ENCODE data around the gene LSR.

The LSR gene

DNA sequence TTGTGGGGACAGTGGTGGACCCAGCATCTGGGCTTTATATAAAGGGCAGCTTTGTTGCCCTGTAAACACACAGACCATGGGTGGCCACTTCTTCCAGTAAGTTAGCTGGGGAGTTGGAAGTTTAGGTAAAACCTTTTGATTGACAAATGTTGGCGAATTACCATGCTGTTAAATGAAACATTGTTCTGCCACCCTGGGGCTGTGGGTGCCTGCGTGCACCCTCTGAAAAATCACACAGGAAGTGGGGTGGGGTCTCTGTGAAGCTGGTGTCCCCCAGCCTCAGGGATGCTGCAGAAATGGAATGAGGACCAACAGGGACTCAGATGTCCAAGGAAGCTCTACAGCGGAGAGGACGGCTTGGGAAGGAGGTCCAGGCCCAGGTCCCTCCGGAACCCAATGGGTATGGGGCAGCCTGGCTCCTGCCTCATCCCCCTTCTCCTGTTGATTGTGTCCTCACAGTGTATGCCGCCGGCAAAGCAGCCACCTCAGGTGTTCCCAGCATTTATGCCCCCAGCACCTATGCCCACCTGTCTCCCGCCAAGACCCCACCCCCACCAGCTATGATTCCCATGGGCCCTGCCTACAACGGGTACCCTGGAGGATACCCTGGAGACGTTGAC lies 17.2 kb downstream of the LSR start:
- in situ Hi-C loops (cut with HindIII; ENCODE audit: low sequenced_read_pairs): no loop called here

DNA sequence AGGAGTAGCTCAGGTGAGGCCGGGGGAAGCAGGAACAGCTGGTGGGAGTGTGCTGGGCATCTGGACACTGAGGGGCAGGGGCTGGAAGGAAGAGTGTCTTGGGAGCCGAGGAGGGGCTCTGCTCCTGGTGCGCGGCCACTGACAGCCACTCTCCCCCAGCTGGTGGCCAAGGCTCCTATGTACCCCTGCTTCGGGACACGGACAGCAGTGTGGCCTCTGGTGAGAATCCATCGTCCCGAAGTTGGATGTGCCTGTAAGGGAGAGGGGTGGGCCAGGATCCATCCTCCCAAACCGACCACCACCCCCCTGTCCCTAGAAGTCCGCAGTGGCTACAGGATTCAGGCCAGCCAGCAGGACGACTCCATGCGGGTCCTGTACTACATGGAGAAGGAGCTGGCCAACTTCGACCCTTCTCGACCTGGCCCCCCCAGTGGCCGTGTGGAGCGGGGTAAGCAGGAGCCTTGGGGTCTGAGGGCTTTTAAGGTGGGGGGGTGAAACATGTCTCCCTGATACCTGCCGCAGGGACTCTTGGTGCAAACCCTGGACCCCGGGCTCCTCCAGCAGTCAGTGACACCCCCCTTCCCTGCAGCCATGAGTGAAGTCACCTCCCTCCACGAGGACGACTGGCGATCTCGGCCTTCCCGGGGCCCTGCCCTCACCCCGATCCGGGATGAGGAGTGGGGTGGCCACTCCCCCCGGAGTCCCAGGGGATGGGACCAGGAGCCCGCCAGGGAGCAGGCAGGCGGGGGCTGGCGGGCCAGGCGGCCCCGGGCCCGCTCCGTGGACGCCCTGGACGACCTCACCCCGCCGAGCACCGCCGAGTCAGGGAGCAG lies 17.9 kb downstream of the LSR start:
- in situ Hi-C loops (cut with HindIII; ENCODE audit: low sequenced_read_pairs): no loop called here

DNA sequence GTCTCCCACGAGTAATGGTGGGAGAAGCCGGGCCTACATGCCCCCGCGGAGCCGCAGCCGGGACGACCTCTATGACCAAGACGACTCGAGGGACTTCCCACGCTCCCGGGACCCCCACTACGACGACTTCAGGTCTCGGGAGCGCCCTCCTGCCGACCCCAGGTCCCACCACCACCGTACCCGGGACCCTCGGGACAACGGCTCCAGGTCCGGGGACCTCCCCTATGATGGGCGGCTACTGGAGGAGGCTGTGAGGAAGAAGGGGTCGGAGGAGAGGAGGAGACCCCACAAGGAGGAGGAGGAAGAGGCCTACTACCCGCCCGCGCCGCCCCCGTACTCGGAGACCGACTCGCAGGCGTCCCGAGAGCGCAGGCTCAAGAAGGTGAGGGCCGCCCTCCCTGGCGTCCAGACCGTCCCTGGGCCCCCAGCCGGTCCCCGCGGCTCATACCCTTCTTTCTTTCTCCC lies 18.6 kb downstream of the LSR start:
- in situ Hi-C loops (cut with HindIII; ENCODE audit: low sequenced_read_pairs): no loop called here

DNA sequence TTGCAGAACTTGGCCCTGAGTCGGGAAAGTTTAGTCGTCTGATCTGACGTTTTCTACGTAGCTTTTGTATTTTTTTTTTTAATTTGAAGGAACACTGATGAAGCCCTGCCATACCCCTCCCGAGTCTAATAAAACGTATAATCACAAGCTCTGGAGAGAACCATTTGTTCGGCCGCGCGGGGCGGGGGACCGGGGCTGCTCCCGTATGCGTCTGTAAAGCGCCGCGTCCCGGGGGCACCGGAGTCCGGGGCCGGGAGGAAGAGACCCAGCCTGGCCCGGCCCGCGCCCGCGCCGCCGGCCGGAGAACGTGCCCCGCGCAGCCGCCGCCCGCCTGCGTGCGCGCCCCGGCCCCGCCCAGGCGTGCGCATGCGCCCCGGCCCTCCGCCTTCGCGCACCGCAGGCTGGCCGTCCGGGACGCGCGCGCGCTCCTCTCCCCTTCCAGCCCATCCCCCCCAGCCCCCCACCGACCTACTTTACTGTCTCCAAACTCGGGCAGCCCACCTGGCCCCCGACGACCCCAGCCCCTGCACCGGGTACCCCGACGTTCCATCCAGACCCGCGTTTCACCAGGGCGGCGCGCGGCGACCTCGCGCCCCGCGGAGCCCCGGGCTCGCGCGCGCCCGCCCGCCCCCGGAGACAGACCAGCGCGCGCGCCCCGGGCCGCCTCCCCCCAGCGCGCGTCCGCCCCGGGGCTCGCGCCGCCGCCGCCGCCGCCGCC lies 19.2 kb downstream of the LSR start:
- in situ Hi-C loops (cut with HindIII; ENCODE audit: low sequenced_read_pairs): no loop called here

DNA sequence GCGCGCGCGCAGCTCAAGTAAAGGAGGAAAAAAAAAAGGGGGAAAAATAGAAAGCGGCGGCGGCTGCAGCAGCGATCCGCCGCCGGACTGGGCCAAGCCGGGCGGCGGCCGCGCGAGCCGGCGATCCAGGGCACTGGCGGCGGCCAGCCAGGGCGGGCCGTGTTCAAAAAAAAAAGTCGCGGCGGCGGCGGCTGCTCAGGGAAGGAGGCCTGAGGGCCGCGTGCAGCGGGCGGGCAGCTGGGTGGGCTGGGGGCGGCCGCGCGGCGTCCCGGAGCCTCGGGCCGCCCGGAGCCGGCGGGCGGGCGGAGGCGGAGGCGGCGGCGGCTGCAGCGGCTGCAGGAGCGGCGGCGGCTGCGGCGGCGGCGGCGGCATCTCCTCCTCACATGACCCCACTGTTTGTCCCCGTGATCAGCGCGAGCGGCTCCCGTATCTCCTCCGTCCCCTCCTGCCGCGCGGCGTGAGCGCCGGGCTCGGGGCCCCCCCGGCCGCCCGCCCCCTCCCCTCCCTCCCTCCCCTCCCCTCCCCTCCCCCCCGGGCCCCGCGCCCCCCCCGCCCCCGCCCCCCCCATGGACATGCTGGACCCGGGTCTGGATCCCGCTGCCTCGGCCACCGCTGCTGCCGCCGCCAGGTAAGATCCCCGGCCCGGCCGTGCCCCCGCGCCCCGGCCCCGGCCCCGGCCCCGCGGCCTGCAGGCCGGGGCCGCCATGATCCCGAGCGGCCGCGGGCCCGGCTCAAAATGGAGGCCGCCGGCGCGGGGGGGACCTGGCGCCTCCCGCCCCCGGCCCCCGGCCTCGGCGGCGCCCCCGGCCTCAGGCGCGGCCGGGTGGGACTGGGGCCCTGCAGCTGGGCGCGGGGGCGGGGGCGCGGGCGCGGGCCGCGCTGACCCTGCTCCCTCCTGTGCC lies 20.0 kb downstream of the LSR start, which contains the start of gene USF2:
Gene USF2 (plus strand): TSS at position 427 of the 902 bp plus-strand sequence. CDS start 140 bp downstream, at position 567.
- in situ Hi-C loops (cut with HindIII; ENCODE audit: low sequenced_read_pairs): no loop called here

DNA sequence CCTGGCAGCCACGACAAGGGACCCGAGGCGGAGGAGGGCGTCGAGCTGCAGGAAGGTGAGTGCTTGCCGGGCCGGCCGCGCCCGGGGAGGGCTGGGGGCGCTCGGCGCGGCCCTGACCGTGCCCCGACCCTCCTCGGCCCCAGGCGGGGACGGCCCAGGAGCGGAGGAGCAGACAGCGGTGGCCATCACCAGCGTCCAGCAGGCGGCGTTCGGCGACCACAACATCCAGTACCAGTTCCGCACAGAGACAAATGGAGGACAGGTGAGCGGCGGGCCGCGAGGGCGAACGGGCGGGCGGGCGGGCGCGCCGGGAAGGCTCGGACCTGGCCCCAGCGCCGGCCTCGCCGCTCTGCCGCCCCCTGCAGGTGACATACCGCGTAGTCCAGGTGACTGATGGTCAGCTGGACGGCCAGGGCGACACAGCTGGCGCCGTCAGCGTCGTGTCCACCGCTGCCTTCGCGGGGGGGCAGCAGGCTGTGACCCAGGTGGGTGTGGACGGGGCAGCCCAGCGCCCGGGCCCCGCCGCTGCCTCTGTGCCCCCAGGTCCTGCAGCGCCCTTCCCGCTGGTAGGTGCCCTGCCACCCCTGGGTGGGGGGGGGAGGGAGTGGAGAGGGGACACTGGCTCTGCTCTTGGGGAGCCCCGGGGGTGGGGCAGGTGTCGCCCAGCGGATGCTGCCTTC lies 20.8 kb downstream of the LSR start:
- in situ Hi-C loops (cut with HindIII; ENCODE audit: low sequenced_read_pairs): no loop called here

DNA sequence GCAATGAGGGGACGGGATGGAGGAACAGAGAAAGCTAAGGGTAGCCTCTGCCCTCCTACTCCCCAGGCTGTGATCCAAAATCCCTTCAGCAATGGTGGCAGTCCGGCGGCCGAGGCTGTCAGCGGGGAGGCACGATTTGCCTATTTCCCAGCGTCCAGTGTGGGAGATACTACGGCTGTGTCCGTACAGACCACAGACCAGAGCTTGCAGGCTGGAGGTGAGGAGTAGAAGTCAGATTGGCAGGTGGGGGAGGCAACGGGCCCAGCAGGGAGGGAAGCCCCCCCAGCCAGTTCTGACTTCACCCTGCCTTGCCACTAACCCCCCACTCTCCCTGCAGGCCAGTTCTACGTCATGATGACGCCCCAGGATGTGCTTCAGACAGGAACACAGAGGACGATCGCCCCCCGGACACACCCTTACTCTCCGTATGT lies 21.6 kb downstream of the LSR start:
- in situ Hi-C loops (cut with HindIII; ENCODE audit: low sequenced_read_pairs): no loop called here

DNA sequence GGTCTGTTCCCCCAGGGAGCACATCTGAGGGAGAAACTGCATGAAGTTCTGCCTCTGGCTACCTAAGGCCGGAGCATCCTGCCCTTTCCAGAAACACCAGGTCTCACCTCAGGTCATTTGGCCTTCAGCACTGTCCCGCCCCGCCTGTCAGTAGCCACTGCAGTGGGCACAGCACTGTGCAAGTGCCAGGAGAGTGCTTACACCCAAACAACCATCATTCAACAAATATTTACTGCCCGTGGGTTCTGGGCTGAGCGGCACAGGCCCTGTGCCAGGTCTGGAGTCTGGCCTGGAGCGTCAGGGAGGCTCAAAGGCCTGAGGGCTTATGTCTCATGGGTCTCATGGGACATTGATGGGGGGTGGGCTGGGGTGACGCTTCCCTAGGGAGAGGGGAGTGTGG lies 22.7 kb downstream of the LSR start:
- in situ Hi-C loops (cut with HindIII; ENCODE audit: low sequenced_read_pairs): no loop called here

DNA sequence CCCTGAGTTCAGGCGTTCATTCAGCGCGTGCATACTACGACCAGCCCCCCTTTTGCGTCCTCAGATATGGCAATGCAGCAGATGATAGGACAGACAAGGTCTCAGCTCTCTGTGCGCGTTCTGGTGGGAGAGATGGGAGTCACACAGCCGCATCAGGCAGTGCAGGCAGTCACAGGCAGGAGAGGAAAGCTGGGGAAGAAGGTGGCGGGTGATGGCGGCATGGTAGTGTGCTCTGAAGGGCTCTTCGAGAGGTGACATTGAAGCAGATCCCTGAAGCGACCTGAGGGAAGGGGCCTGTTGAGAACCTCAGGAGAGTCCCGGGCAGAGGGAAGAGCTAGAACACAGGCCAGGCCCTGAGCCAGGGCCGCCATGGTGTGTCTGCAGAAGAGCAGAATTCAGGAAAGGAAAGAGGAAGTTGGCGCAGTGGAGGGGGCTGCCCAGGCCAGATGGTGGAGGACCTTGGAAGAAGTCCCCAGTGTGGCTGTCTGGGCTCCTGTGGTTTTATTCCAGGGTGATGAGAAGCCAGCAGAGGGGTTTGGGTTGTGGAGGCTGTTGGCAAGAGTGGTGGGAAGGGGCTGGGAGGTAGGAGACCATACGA lies 23.4 kb downstream of the LSR start:
- in situ Hi-C loops (cut with HindIII; ENCODE audit: low sequenced_read_pairs): no loop called here

DNA sequence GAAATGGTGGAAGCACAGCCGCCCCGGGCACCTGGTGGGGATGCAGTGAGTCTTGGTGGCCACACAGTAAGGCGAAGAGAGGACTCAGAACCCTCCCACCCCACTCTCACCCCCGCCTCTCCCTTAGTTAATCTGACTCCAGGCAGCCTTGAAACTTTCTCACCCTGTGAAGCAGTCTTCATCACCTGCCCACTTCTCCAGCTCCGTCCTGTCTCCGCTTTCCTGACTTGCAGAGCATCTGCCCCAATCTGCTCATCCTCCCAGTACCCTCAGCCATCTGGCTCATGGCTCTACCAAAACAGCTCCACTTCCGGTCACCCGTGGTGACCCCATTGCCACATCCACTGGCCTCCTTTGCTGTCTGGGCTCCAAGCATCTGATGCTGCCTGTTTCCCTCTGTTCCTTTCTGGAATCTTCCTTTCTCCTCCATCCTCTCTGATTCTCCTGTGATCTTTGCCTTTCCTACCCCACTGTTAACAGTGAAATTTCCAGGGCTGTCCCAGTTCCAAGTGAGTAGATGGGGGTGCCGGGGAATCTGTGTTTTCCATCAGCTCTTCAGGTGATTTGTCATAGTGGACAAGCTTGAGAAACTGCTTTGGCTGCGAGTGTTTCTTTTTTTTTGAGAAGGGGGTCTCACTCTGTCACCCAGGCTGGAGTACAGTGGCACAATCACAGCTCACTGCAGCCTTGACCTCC lies 24.3 kb downstream of the LSR start:
- in situ Hi-C loops (cut with HindIII; ENCODE audit: low sequenced_read_pairs): no loop called here

DNA sequence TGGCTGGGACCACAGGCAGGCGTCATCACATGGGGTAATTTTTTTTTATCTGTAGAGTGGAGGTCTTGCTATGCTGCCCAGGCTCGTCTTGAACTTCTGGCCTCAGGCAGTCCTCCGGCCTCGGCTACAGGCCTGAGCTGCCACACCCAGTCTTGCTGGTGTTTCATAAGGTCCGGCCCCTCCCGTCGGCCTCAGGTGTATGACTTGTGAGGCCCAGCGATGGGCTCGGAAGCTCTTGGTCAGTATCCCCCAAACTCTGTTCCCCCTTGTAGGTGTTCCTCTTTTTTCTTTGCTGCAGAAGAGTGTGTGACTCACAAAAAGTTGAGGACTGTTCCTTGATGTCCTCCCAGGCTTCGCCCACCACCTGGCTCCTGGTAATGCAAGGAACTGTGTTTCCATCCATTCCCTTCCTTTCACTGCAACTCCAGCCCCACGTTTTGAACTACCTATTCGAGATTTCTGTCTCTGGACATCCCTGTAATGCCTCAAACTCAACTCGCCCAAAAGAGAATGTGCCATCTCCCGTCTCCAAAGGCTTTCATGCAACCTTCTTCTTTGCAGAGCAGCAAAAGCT lies 25.0 kb downstream of the LSR start:
- in situ Hi-C loops (cut with HindIII; ENCODE audit: low sequenced_read_pairs): no loop called here

DNA sequence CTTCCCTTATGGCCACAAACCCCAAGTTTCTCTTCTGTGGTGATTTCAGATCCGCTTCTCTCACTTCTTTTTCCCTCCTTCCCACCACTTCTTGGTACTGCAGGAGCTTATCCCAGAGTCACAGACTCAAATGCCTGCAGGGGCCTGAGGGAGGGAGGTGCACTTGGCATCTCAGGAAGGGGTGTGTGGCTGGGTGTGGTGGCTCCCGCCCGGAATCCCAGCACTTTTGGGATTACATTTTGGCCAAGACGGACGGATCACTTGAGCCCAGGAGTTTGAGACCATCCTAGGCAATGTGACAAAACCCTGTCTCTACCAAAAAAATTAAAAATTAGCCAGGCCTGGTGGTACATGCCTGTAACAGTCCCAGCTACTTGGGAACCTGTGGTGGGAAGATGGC lies 25.5 kb downstream of the LSR start:
- in situ Hi-C loops (cut with HindIII; ENCODE audit: low sequenced_read_pairs): no loop called here

DNA sequence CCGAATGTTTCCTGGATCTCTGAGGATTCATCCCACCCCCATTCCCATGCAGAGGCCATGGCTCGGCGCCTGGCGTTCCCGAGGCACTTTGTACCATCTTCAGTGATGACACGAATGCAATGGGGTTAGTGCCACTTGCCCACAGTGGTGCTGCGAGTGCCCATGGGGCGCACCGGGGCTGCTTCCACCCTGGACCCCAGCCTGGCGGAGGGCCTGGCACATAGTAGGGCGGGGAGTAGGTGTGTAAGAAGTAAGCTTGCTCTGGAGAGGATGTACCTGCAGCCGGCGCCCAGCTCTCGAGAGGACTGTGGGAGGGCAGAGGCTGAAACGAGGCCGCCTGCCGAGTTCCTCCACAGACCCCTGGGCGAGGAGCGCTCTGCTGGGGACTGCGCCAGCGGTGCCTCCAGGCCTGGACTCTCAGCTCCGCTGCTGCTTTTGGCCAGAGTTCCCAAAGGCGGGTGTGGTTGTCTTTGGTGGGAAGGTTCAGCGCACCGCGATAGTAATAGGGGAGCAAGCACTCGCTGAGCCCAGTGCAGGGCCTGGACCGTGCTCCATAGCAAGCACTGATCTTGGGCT lies 28.0 kb downstream of the LSR start:
- in situ Hi-C loops (cut with HindIII; ENCODE audit: low sequenced_read_pairs): loop anchor here (25.0 kb wide), 1 partner anchor 161 kb away; the partner anchor contains the start of gene FFAR2

DNA sequence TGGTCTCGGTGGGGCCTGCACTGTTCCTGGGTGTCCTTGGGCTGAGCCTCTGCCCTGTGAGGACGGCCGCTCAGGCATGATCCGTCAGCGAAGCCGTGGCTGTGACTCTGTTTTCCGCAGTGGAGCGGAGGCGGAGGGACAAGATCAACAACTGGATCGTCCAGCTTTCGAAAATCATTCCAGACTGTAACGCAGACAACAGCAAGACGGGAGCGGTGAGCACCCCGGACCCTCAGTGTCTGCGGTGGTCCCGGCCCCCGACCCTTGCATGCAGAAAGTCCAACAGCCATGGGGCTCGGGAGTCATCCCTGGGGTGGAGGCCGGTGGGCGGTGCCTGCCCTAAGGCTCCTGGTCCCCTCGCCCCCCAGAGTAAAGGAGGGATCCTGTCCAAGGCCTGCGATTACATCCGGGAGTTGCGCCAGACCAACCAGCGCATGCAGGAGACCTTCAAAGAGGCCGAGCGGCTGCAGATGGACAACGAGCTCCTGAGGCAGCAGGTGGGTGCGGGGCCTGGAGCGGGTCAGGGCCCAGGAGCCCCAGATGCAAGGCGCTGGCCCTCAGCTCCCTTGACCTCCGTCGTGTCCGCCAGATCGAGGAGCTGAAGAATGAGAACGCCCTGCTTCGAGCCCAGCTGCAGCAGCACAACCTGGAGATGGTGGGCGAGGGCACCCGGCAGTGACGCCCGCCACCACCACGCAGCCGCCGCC lies 29.9 kb downstream of the LSR start:
- in situ Hi-C loops (cut with HindIII; ENCODE audit: low sequenced_read_pairs): loop anchor here (25.0 kb wide), 1 partner anchor 159 kb away; the partner anchor contains the start of gene FFAR2

DNA sequence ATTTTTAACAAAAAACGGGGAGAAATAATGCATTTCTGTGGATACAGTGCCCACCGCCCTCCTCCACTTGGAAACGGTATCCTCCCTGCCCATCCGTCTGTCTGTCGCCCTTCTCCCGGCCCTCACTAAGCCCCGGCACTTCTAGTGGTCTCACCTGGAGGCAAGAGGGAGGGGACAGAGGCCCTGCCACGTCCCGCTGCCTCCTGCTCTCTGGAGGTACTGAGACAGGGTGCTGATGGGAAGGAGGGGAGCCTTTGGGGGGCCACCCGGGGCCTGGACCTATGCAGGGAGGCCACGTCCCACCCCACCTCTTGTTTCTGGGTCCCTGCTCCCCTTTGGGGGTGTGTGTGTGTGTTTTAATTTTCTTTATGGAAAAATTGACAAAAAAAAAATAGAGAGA lies 30.6 kb downstream of the LSR start:
- in situ Hi-C loops (cut with HindIII; ENCODE audit: low sequenced_read_pairs): loop anchor here (25.0 kb wide), 1 partner anchor 158 kb away; the partner anchor contains the start of gene FFAR2

DNA sequence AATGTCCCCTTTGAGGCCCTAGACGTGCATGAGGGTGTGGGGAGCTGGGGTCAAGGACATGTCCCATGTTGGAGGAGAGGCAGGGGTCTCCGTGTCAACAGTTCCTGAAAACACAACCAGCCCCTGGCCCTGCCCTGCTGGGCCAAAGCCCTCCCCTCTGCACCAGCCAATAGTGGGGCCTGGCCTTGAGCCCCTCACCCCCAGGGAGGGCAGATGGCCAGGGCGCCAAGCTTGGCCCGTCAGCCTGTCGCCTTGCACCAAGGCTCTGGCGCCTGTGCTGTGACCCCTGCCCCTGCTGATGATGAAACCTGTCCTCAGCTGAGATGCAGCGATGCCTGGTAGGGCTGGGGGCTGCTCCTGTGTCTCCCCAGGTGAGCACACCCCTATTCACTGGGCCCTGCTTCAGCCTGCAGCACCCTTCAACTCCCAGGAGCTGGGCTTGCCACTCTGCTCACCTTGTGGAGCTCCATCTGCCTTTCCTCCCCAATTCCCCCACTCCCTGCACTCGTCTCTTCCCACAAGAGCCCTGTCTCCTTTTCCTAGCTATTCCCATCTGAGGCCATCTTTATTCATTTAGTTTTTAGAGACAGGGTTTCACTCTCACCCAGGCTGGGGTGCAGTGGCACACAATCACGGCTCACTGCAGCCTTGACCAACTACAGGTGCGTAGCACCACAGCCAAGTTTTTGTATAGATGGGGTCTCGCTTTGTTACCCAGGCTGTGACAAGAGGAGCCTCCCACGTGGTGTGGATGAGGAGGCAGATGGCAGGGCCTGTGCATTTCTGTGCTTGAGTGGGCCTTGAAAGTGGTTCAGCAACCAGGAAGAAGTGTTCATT lies 31.4 kb downstream of the LSR start:
- in situ Hi-C loops (cut with HindIII; ENCODE audit: low sequenced_read_pairs): loop anchor here (25.0 kb wide), 1 partner anchor 157 kb away; the partner anchor contains the start of gene FFAR2

Data from DLD1 (cell line).